ENCODE results near the gene KRTAP9-6.

- TF ChIP-seq CTCF (IDR thresholded peaks at IDR 0.05; ENCODE audit: insufficient read depth, low read length, poor library complexity, severe bottlenecking): no peak
- no peak for TF ChIP-seq EZH2phosphoT487 (conservative IDR thresholded peaks at IDR 0.05; ENCODE audit: low read length)
These were observed 37.8 kb downstream of the KRTAP9-6 start for GRCh38 chr17:41302981-41303380.
